HG03558 (cell line): Measurements from ENCODE around the gene SLC30A1.

ENCODE experiments used
- ATAC-seq: cut with Tn5 transposase; IDR thresholded peaks from one replicate; pipeline ENCODE4 v1.9.1; 2021; ENCODE audit warnings: moderate number of reproducible peaks; ENCODE audit not compliant: unreplicated experiment; ENCODE audit errors: extremely low read depth

Gene SLC30A1

DNA sequence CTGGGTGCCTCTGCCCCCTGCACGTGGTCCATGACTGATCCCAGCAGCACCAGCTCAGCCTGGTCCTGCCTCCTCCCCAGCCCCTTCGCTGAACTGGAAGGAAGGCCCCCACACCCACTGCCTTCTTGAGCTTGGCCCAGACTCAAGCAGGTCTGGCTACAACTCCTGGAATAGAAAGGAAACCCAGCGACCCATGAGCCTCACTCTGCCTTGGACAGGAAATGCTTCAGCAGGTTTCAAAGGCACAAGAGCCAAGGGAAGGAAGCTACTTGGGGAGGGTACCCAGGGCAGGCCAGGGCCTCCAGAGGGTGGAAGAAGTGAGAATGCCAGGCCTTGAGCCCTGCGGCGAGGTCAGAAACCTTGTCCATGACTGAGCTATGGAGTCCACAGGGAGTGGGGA is 51.1 kb downstream of the SLC30A1 start:
- no peak for ATAC-seq

GRCh38 chr1:211527006-211527405 is 52.0 kb downstream of the SLC30A1 start:
- ATAC-seq, result peak; percentile 64

DNA sequence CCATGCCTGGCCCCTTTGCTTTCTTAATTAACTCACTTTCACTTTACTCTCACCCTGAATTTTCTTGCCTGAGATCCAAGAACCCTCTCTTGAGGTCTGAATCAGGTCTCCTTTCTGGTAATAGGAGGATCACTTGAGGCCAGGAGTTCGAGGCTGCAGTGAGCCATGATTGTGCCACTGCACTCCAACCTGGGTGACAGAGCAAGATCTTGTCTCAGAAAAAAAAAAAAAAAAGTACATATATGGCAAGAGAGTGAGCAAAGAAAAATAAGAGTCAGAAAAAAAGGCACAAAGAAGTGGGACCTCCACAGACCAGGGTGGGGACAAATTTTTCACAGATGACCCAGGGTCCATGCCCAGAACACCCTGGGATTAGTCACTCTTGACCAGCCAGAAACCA is 52.9 kb downstream of the SLC30A1 start:
- ATAC-seq, result no peak

- ATAC-seq, result no peak
Measured at GRCh38 chr1:211525101-211525676, 53.8 kb downstream of the SLC30A1 start.

GRCh38 chr1:211524521-211524920 is 54.4 kb downstream of the SLC30A1 start:
- ATAC-seq, result no peak

GRCh38 chr1:211522804-211523203 is 56.2 kb downstream of the SLC30A1 start:
- no peak for ATAC-seq
